GM23248 (cell line): Measurements from ENCODE around the gene RAI1. TPM values are rescaled to one million over a fixed set of nuclear protein-coding genes. Genes with fewer than 3 reads are reported as not detected.

Source experiments
- DNase-seq: peaks from one replicate; pipeline ENCODE4 v3.0.0-alpha.2; 2015
- H2AFZ ChIP-seq: fragments of 200-600 bp; sonication (generic); 2 replicates; pipeline ENCODE4 v1.6.1; 2016; ENCODE audit warnings: antibody characterized with exemption
- H3F3A ChIP-seq: fragments of 200-600 bp; sonication (generic); 2 replicates; pipeline ENCODE4 v1.6.1; 2016; ENCODE audit warnings: mild to moderate bottlenecking, antibody characterized with exemption, mixed run types; ENCODE audit not compliant: insufficient read depth
- H3K27ac ChIP-seq: fragments of 200-600 bp; sonication (generic); 2 replicates; pipeline ENCODE4 v1.5.1; 2016; ENCODE audit warnings: mild to moderate bottlenecking
- H3K27me3 ChIP-seq: fragments of 200-600 bp; sonication (generic); replicated peaks from 2 replicates; pipeline ENCODE4 v1.6.1; 2016; ENCODE audit warnings: mild to moderate bottlenecking; ENCODE audit not compliant: insufficient read depth
- H3K36me3 ChIP-seq: fragments of 200-600 bp; sonication (generic); 2 replicates; pipeline ENCODE4 v1.6.1; 2016; ENCODE audit warnings: low read depth, mild to moderate bottlenecking
- H3K4me1 ChIP-seq: fragments of 200-600 bp; sonication (generic); 2 replicates; pipeline ENCODE4 v1.6.1; 2016; ENCODE audit warnings: mild to moderate bottlenecking; ENCODE audit not compliant: insufficient read depth
- H3K4me2 ChIP-seq: fragments of 200-600 bp; sonication (generic); one replicate; pipeline ENCODE4 v1.6.1; 2016; ENCODE audit warnings: mild to moderate bottlenecking; ENCODE audit not compliant: unreplicated experiment
- H3K4me3 ChIP-seq: fragments of 200-600 bp; sonication (generic); 2 replicates; pipeline ENCODE4 v1.5.1; 2016; ENCODE audit warnings: mild to moderate bottlenecking
- H3K79me2 ChIP-seq: fragments of 200-600 bp; sonication (generic); 2 replicates; pipeline ENCODE4 v1.6.1; 2016; ENCODE audit warnings: mild to moderate bottlenecking; ENCODE audit not compliant: insufficient read depth
- H3K9ac ChIP-seq: fragments of 200-600 bp; sonication (generic); 2 replicates; pipeline ENCODE4 v1.6.1; 2016; ENCODE audit warnings: mild to moderate bottlenecking
- H3K9me2 ChIP-seq: fragments of 200-600 bp; sonication (generic); 2 replicates; pipeline ENCODE4 v1.6.1; 2016; ENCODE audit warnings: mixed run types, mild to moderate bottlenecking, moderate library complexity; ENCODE audit not compliant: insufficient read depth
- H3K9me3 ChIP-seq: fragments of 200-600 bp; sonication (generic); one replicate; pipeline ENCODE4 v1.6.1; 2017; ENCODE audit warnings: low read depth
- H4K20me1 ChIP-seq: fragments of 200-600 bp; sonication (generic); 2 replicates; pipeline ENCODE4 v1.6.0; 2016; ENCODE audit not compliant: insufficient read depth
- EZH2 ChIP-seq: fragments of 200-600 bp; sonication (generic); IDR thresholded peaks from 2 replicates; pipeline ENCODE4 v1.6.1; 2018; ENCODE audit warnings: antibody characterized with exemption, mild to moderate bottlenecking; ENCODE audit not compliant: insufficient read depth, poor library complexity, severe bottlenecking
- EZH2phosphoT487 ChIP-seq: fragments of 200-600 bp; sonication (generic); IDR thresholded peaks from 2 replicates; pipeline ENCODE4 v1.6.1; 2018; ENCODE audit warnings: antibody characterized with exemption, moderate library complexity, mild to moderate bottlenecking, low read depth; ENCODE audit not compliant: insufficient read depth
- WGBS, 2 experiments: methylation state at CpG; one replicate each; pipeline ENCODE4 v1.1.6; 2015 to 2017; ENCODE audit warnings: low lambda C conversion rate in 2 of 2, low coverage in 1 of 2; ENCODE audit errors: missing lambda C conversion rate in 2 of 2; 5-methylcytosine and 5-hydroxymethylcytosine counted together
- in situ Hi-C: fragments of 300-500 bp; cut with MboI; formaldehyde crosslinking; loops from 2 replicates; pipeline ENCODE4 v1.15.0; 2020
- polyA plus RNA-seq: library from polyadenylated mRNA; unstranded; fragments of >200 nt; fragmentation: Nextera tagmentation; extraction: Ambion mirVana; gene quantifications from 2 replicates; pipeline ENCODE4 v1.2.1, GENCODE V29; 2016
- total RNA-seq: library from RNA; depleted of rRNA; stranded (reverse); fragments of >200 nt; shearing (Covaris generic); gene quantifications from 2 replicates; pipeline ENCODE4 v1.2.3, GENCODE V29; 2014

The RAI1 gene
- total and polyA plus RNA-seq, 2 experiments from 2014 or later, result 5.2 to 9.1 TPM

- DNase-seq, result no peak
- Histone ChIP-seq H3K27me3 (no peaks in the 10 kb centered on the region), H3K9ac (no peak overlapping the region), H3K9me3 (no peaks in the 10 kb centered on the region), H3K36me3 (no peaks in the 10 kb centered on the region), H3K4me2 (no peak overlapping the region), H3K79me2 (peaks cover 83% of the 10 kb centered on the region), H3K9me2 (no peaks in the 10 kb centered on the region), H3K27ac (no peak overlapping the region), H3K4me3 (no peak overlapping the region), H3K4me1 (no peaks in the 10 kb centered on the region), H3F3A (no peaks in the 10 kb centered on the region), H4K20me1 (0 out of 2 replicates have a peak, but pooled peaks cover 8% of the 10 kb centered on the region), H2AFZ (no peak overlapping the region)
- in situ Hi-C loops, result no loop called here
- WGBS, 2 experiments, result 90 to 95% methylated on average over 5 of the region's 5 CpGs
- TF ChIP-seq EZH2, result no peak
Measured at GRCh38 chr17:17763734-17764133, 82.5 kb downstream of the RAI1 start.

DNA sequence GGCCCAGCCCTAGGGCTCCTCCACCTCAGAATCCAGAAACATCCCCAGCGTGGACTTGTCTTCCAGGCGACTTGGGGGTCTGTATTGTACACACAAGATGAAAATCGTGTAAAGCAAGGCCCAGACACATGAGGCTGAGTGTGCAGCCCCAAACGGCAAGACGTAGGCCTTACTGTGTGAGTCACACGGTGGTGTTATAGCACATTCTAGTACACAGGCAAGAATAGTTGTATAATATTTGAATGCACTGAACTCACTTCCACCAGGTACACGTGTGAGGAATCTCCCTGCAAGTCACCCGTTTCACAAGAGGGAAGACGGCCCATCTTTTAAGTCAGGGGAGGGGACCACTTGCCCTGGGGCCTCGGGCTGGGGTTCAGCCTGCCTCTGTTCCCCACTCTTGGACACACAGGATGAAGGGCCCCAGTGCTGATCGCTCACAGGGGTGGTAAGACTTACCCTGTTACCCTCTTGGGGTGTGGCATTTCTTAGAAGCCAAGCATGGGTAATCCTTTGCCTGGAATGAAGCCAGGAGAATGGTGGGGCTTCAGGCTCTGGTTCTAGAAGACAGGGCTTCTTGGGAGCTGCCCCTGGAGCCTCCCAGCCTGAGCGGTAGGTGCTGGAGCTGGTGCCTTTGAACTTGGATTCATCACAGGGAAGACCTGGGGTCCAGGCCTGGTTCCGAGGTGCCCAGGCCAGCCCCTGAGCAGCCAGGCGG is 84.3 kb downstream of the RAI1 start:
- Histone ChIP-seq H3K9me2 (no peaks in the 10 kb centered on the region), H3K9me3 (no peaks in the 10 kb centered on the region), H4K20me1 (0 out of 2 replicates have a peak, but pooled peaks cover 8% of the 10 kb centered on the region), H3K27me3 (no peaks in the 10 kb centered on the region), H2AFZ (no peak overlapping the region), H3K27ac (no peak overlapping the region), H3K4me1 (no peaks in the 10 kb centered on the region), H3K4me2 (no peak overlapping the region), H3F3A (no peaks in the 10 kb centered on the region), H3K4me3 (no peak overlapping the region), H3K9ac (no peak overlapping the region), H3K79me2 (peaks cover 78% of the 10 kb centered on the region), H3K36me3 (no peaks in the 10 kb centered on the region)
- 72% methylated on average over 14 of the region's 14 CpGs for WGBS, 2 experiments
- no peak for DNase-seq
- no peak for TF ChIP-seq EZH2
- TF ChIP-seq EZH2phosphoT487, result no peak
- in situ Hi-C loops, result no loop called here

DNA sequence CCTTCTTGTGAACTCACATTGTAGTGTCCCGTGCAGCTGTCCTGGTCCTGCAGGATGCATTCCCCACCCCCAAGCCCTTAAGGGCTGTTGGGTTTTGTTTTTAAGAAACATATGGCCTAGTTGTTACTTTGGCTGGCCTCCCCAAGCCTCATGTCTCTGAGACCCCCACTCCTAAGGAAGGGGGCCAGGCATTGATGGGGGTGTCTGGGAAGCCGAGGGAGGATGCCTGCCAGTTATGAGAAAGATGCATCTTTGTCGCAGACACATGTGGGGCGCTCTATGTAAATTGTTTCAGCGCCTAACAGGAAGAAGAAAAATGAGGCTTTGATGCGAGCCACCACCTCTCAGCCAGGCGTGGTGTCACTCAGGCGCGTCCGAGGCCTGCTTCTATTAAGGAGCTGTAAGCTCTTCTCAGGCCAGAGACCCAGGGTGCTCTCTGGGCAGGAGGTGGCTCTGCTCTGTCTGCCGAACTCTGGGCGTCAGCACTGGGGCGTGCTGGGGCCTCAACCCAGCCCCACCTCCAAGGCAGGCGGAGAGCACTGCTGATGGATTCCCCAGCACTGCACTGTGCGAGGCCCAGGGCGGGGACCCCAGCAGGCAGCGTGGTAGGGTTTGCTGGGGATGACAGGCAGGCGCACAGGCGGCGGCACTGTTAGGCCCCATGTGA is 85.0 kb downstream of the RAI1 start:
- H3K4me2 ChIP-seq, result no peak overlapping the region
- no peaks in the 10 kb centered on the region for H3K36me3 ChIP-seq
- H3K4me1 ChIP-seq, result no peaks in the 10 kb centered on the region
- H3K4me3 ChIP-seq, result no peak overlapping the region
- H2AFZ ChIP-seq, result no peak overlapping the region
- no peak overlapping the region for H3K27ac ChIP-seq
- in situ Hi-C loops, result no loop called here
- 70 to 73% methylated on average over 18 to 20 of the region's 20 CpGs for WGBS, 2 experiments
- no peak for TF ChIP-seq EZH2phosphoT487
- TF ChIP-seq EZH2, result no peak
- H3K9ac ChIP-seq, result no peak overlapping the region
- no peaks in the 10 kb centered on the region for H3K27me3 ChIP-seq
- peaks cover 71% of the 10 kb centered on the region for H3K79me2 ChIP-seq
- DNase-seq, result no peak
- 0 out of 2 replicates have a peak, but pooled peaks cover 2% of the 10 kb centered on the region for H4K20me1 ChIP-seq
- no peaks in the 10 kb centered on the region for H3K9me3 ChIP-seq
- no peaks in the 10 kb centered on the region for H3K9me2 ChIP-seq
- H3F3A ChIP-seq, result no peaks in the 10 kb centered on the region

DNA sequence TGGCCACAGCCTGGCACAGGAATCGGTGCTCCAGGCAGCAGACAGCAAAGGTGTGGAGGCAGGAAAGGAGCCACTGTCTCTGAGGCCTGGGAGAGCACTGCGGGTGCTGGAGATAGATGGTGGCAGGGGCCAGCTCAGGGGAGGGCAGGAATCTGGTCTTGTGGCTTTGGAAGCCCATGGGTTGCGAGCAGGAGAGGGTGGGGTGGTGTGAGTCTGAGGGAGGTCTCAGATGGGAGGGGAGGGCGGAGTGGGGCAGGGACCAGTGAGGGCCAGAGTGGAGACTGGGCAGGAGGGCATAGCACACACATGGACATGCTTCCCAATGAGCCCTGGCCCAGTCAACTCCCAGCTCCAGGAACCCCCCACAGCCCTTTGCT is 85.5 kb downstream of the RAI1 start:
- Histone ChIP-seq H3F3A (no peaks in the 10 kb centered on the region), H3K4me3 (no peak overlapping the region), H3K9me3 (no peaks in the 10 kb centered on the region), H3K9me2 (no peaks in the 10 kb centered on the region), H3K27ac (no peak overlapping the region), H3K36me3 (no peaks in the 10 kb centered on the region), H3K4me1 (no peaks in the 10 kb centered on the region), H2AFZ (no peak overlapping the region), H4K20me1 (no peaks in the 10 kb centered on the region), H3K4me2 (no peak overlapping the region), H3K79me2 (peaks cover 69% of the 10 kb centered on the region), H3K27me3 (no peaks in the 10 kb centered on the region), H3K9ac (no peak overlapping the region)
- TF ChIP-seq EZH2phosphoT487, result no peak
- TF ChIP-seq EZH2, result no peak
- in situ Hi-C loops, result no loop called here
- DNase-seq, result no peak
- WGBS, 2 experiments, result 55 to 67% methylated on average over 3 to 4 of the region's 4 CpGs
